CD4-positive, alpha-beta T cell treated with Interleukin-15 for 4 hours (primary cell): Measurements from ENCODE around the gene TAC1.
"Not testable (repeated sequence)": the region's sequence is repeated elsewhere in the genome, so short reads cannot be mapped to it uniquely, and the experiment has no call there.

ENCODE experiments used
- DNase-seq: peaks from one replicate; pipeline ENCODE4 v3.0.0-alpha.2; 2020; ENCODE audit warnings: low spot score

TAC1 gene, protein sequence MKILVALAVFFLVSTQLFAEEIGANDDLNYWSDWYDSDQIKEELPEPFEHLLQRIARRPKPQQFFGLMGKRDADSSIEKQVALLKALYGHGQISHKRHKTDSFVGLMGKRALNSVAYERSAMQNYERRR

GRCh38 chr7:97731736-97732564, at the start of gene TAC1:
Gene TAC1 (plus strand): TSS chr7:97732086. CDS start chr7:97732613, 527 bp downstream.
- DNase-seq: no peak

DNA sequence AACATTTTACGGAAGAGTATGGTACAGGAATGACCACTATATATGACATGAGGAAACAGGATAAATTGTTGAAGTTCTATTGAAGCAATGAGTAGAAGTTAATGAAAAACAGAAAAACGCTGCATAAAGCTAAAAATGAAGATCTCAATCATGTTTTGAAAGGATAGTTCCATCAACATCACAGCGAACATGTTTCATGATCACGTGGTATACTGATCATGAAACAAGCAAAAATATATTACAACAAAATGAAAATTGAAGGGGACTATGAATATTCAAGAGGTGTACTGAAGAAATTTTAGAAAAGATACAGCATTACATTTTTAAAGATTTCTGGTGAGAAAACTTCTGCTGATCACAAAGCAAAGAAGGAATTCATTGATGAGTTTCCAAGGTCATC, 45.9 kb upstream of the TAC1 start:
- no peak for DNase-seq

- DNase-seq: no peak
Observed at GRCh38 chr7:97693586-97693985, 38.3 kb upstream of the TAC1 start.

- no peak for DNase-seq
Observed at GRCh38 chr7:97694355-97694754, 37.5 kb upstream of the TAC1 start.

DNA sequence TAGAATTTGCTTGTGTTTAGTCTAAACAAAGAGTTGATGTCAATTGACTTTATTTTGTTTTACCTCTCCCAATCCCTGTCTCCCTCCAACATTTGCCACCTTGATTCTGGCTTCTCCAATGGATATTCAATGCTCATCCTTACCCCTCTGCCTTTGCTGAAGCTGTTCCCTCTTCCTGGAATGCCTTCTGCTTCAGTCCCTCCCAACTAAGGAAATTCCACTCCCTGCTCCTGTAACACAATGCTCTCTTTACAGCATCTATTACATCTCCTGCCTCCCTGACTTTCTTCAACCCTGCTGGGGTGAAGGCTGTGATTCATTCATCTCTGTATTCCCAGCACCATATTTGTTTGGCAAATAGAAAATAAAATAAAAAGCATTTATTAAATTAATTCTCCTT, 34.5 kb upstream of the TAC1 start:
- DNase-seq: no peak

- no peak for DNase-seq
Observed at GRCh38 chr7:97722386-97722785, 9.5 kb upstream of the TAC1 start.

GRCh38 chr7:97732565-97733275, 834 bp downstream of the TAC1 start:
- DNase-seq: no peak

DNA sequence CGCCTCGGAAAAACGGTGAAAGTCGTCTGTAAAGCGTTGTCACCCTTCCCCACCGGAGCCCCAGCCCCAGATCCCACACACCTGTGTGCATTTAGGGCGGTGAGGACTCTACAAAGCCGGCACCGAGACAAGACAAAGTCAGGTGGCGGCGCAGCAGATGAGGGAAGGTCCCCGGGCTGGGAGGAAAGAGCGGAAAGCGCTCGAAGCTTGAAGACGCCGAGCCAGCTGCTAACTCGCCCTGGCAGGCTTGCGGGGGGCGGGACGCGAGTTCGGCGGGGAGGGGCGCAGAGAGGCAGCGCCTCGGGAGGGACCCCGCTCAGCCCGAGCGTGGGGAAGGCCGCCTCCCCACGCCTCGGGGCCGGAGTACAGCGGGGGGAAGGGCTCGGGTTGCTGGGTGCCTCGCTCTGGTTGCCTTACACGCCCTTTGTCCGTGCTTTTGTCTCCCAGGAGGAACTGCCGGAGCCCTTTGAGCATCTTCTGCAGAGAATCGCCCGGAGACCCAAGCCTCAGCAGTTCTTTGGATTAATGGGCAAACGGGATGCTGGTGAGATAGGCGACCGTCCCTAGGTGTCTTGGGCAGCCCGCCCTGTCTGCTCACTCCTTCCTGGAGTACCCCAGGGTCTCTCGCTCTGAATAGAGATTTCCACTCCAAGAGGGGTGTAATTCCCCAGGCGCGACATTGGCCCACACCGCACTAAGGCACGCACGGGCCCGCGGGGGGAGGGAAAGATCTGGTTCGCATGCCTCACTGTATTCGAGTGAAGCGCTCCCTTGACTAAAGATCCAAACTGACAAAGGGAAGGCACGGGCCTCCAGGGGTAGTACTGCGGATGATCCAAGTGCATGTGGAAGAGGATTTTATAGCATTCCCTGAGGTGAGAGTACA, 1.6 kb downstream of the TAC1 start:
- no peak for DNase-seq

- no peak for DNase-seq
Observed at GRCh38 chr7:97734255-97734654, 2.4 kb downstream of the TAC1 start.

GRCh38 chr7:97735075-97735474, 3.2 kb downstream of the TAC1 start:
- no peak for DNase-seq

GRCh38 chr7:97748482-97748881, 16.6 kb downstream of the TAC1 start:
- no peak for DNase-seq

GRCh38 chr7:97751566-97751965, 19.7 kb downstream of the TAC1 start:
- no peak for DNase-seq

DNA sequence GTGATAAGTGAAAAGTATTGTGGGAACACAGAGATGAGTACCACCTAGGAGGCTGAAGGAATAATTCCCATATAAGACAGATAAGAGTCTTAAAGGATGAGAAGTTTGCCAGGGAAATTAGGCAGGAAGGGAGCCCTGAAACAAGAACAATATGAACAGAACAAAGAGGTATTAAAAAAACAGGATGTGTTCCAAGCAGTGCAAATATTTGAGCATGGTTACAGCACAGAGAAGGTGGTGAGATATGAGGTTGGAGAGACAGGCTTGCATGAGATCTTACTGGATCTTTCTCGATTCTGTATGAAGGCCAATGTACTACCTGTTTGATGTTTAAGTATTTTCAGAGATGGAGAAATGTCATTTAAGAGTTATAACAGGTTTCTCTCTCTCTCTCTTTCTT, 20.3 kb downstream of the TAC1 start:
- DNase-seq: no peak

GRCh38 chr7:97757824-97758223, 25.9 kb downstream of the TAC1 start:
- no peak for DNase-seq

GRCh38 chr7:97770850-97771249, 39.0 kb downstream of the TAC1 start:
- no peak for DNase-seq

- DNase-seq: no peak
Observed at GRCh38 chr7:97771576-97771975, 39.7 kb downstream of the TAC1 start.

DNA sequence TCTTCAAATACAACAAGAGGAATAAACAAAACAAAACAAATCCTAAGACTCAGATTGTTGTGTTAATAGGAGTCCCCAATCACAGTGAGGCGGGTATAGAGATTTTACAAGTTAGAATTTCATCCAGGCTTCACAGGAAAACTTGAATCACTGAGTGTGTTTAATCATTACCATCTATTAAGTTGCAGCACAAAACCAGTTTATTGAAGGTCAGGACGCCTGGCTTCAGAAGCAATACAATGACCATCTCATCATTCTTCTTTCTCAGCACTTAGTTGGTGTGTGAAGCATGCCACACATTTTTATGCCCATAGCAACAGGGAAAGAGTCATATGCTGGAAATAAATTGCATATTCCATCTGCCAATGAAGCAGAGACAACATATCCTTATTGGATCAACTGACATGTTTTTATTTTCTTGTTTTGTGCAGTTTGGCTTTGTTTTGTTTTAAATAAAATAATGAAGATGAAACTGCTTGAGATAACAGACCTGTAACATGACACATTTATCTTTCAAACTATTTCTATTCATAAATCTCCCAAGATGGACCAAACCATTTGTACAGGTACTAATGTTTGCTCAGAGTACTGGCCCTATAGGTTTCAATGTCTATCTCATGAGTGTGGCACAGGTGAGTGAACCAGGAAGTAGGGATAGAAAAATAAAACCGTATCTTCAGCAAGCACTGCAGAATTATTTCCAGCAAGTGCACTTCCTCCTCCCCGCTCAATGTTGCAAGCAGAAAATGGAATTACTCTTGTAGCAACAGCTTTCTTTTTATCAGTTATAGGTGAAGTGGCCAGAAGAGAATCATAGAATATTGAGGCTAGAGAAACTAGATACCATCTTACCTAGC, 40.4 kb downstream of the TAC1 start:
- DNase-seq: no peak

GRCh38 chr7:97786398-97786797, 54.5 kb downstream of the TAC1 start:
- not testable (repeated sequence) for DNase-seq
